CD8-positive, alpha-beta memory T cell (primary cell): ENCODE measurements around the gene LYZL6. TPM values are rescaled to one million over a fixed set of nuclear protein-coding genes. Genes with fewer than 3 reads are reported as not detected.
"Not testable (repeated sequence)": the region's sequence is repeated elsewhere in the genome, so short reads cannot be mapped to it uniquely, and the experiment has no call there.

Source experiments
- CTCF ChIA-PET: fragments of 350-600 bp; sonication (Branson Sonifier 250); formaldehyde crosslinking; loops from one replicate; lab custom pipeline; 2021; ENCODE audit warnings: antibody characterized with exemption; lab: Charles Lee
- POLR2A ChIA-PET: fragments of 350-600 bp; sonication (Branson Sonifier 250); formaldehyde crosslinking; loops from one replicate; lab custom pipeline; 2021; ENCODE audit warnings: antibody characterized with exemption; lab: Charles Lee
- DNase-seq, 5 donors: peaks; one replicate each; pipeline versions ENCODE4 v3.0.0 to v3.0.0-alpha.2; 2020 to 2022; ENCODE audit warnings: mixed read lengths in 1 of 5
- H3K27ac ChIP-seq: one replicate; pipeline ENCODE4 v1.7.0; 2013; ENCODE audit warnings: low read depth, mild to moderate bottlenecking, low read length, moderate library complexity
- H3K27me3 ChIP-seq: 2 replicates; pipeline ENCODE4 v1.7.0; 2013; ENCODE audit warnings: low read length, mild to moderate bottlenecking; ENCODE audit not compliant: insufficient read depth, poor library complexity, severe bottlenecking
- H3K36me3 ChIP-seq: 2 replicates; pipeline ENCODE4 v1.7.0; 2013; ENCODE audit warnings: mild to moderate bottlenecking, low read length, moderate library complexity; ENCODE audit not compliant: insufficient read depth
- H3K4me1 ChIP-seq: 2 replicates; pipeline ENCODE4 v1.7.0; 2013; ENCODE audit warnings: mild to moderate bottlenecking, low read length, moderate library complexity; ENCODE audit not compliant: insufficient read depth
- H3K4me3 ChIP-seq: 2 replicates; pipeline ENCODE4 v1.7.0; 2013; ENCODE audit warnings: mild to moderate bottlenecking, low read length
- H3K9me3 ChIP-seq: 2 replicates; pipeline ENCODE4 v1.7.0; 2013; ENCODE audit warnings: mild to moderate bottlenecking, low read length
- H3K27ac Mint-ChIP-seq, 8 donors: one replicate each; pipeline ENCODE4 v1.8.0; 2020 to 2021; ENCODE audit warnings: mixed read lengths in 8 of 8, mild to moderate bottlenecking in 6 of 8, inconsistent platforms in 3 of 8, moderate library complexity in 3 of 8
- H3K27me3 Mint-ChIP-seq, 2 donors: one replicate each; pipeline ENCODE4 v1.8.0; 2020 to 2021; ENCODE audit warnings: mixed read lengths in 2 of 2, mild to moderate bottlenecking in 1 of 2, moderate library complexity in 1 of 2
- H3K36me3 Mint-ChIP-seq, 3 donors: one replicate each; pipeline ENCODE4 v1.8.0; 2020 to 2021; ENCODE audit warnings: mixed read lengths in 3 of 3, inconsistent platforms in 1 of 3, mild to moderate bottlenecking in 1 of 3
- H3K4me1 Mint-ChIP-seq, 3 donors: one replicate each; pipeline ENCODE4 v1.8.0; 2020 to 2021; ENCODE audit warnings: mixed read lengths in 3 of 3, inconsistent platforms in 1 of 3, mild to moderate bottlenecking in 1 of 3
- H3K4me3 Mint-ChIP-seq, 7 donors: one replicate each; pipeline ENCODE4 v1.8.0; 2020 to 2021; ENCODE audit warnings: mixed read lengths in 7 of 7, mild to moderate bottlenecking in 6 of 7, moderate library complexity in 4 of 7, inconsistent platforms in 2 of 7
- H3K9me3 Mint-ChIP-seq, 5 donors: one replicate each; pipeline ENCODE4 v1.8.0; 2020 to 2022; ENCODE audit warnings: mixed read lengths in 5 of 5, mild to moderate bottlenecking in 3 of 5, moderate library complexity in 2 of 5, inconsistent platforms in 1 of 5
- polyA plus RNA-seq: library from polyadenylated mRNA; unstranded; fragments of 300-500 nt; fragmentation: Illumina TruSeq; gene quantifications from one replicate; pipeline ENCODE4 v1.2.3, GENCODE V29; 2021
- total RNA-seq, 2 experiments: library from RNA; stranded (reverse); gene quantifications; one replicate each; pipeline ENCODE4 v1.2.3, GENCODE V29; 2021

LYZL6 gene
- total and polyA plus RNA-seq, 3 experiments from 2014 or later: not detected

- Mint-ChIP-seq H3K4me1 (peaks cover 7 to 26% (median 10%) of the 10 kb centered on the region in 3 donors), H3K9me3 (peaks cover 0 to 1% (median 0%) of the 10 kb centered on the region in 5 donors), H3K4me3 (peak overlapping the region in 5 of 7 donors; percentile 44 to 72 (median 55)), H3K27me3 (no peaks in the 10 kb centered on the region), H3K36me3 (no peaks in the 10 kb centered on the region), H3K27ac (peak overlapping the region in 2 of 8 donors; percentile 22 to 75)
- ChIA-PET CTCF (interaction anchor here (0.7 to 4.2 kb wide), 10 partner anchors 16 to 549 kb away, joined by 3 to 13 read pairs (median 4); partner anchors contain the start of gene RDM1), POLR2A (interaction anchor here (0.6 to 1.4 kb wide), 2 partner anchors 68 to 79 kb away, joined by 3 read pairs; partner anchors contain the start of gene CCL5)
- peak; percentile 14 to 68 (median 21) for DNase-seq
- no peaks in the 10 kb centered on the region for H3K36me3 ChIP-seq
- no peaks in the 10 kb centered on the region for H3K9me3 ChIP-seq
- H3K27me3 ChIP-seq: no peaks in the 10 kb centered on the region
- H3K4me3 ChIP-seq: no peak overlapping the region
- no peak overlapping the region for H3K27ac ChIP-seq
- no peaks in the 10 kb centered on the region for H3K4me1 ChIP-seq
Measured at GRCh38 chr17:35947156-35947585, 3.7 kb upstream of the LYZL6 start.

- CTCF ChIA-PET: interaction anchor here (1.2 kb wide), 1 partner anchor 129 kb away, joined by 4 read pairs; no protein-coding TSS in a partner anchor
- no peak for DNase-seq
Measured at GRCh38 chr17:35944151-35944550, 638 bp upstream of the LYZL6 start.

GRCh38 chr17:35942588-35943186 lies 826 bp downstream of the LYZL6 start:
- POLR2A ChIA-PET: no interaction called here
- no peaks in the 10 kb centered on the region for H3K27me3 ChIP-seq
- H3K4me1 ChIP-seq: no peaks in the 10 kb centered on the region
- no peak for DNase-seq
- no peaks in the 10 kb centered on the region for H3K27me3 Mint-ChIP-seq
- H3K36me3 Mint-ChIP-seq: peaks cover 0 to 1% (median 0%) of the 10 kb centered on the region in 3 donors
- no peak overlapping the region for H3K4me3 ChIP-seq
- H3K27ac Mint-ChIP-seq: peak overlapping the region in 6 of 8 donors; percentile 4 to 84 (median 50)
- peaks cover 0 to 1% (median 0%) of the 10 kb centered on the region in 5 donors for H3K9me3 Mint-ChIP-seq
- H3K4me1 Mint-ChIP-seq: peaks cover 10 to 26% (median 11%) of the 10 kb centered on the region in 3 donors
- CTCF ChIA-PET: interaction anchor here (0.7 to 1.3 kb wide), 3 partner anchors 9 to 250 kb away, joined by 3 to 4 read pairs (median 3); no protein-coding TSS in a partner anchor
- no peak overlapping the region for H3K4me3 Mint-ChIP-seq
- no peaks in the 10 kb centered on the region for H3K9me3 ChIP-seq
- H3K27ac ChIP-seq: no peak overlapping the region
- H3K36me3 ChIP-seq: no peaks in the 10 kb centered on the region

More at GRCh38 chr17:35944151-35944550, 638 bp upstream of the LYZL6 start:
- Histone ChIP-seq H3K27me3 (no peaks in the 10 kb centered on the region), H3K9me3 (no peaks in the 10 kb centered on the region), H3K4me3 (no peak overlapping the region), H3K36me3 (no peaks in the 10 kb centered on the region), H3K27ac (no peak overlapping the region), H3K4me1 (no peaks in the 10 kb centered on the region)
- POLR2A ChIA-PET: no interaction called here
- Mint-ChIP-seq H3K9me3 (peaks cover 0 to 1% (median 0%) of the 10 kb centered on the region in 5 donors), H3K36me3 (no peaks in the 10 kb centered on the region), H3K27ac (peak overlapping the region in 1 of 8 donors; percentile 27), H3K4me1 (peaks cover 7 to 26% (median 10%) of the 10 kb centered on the region in 3 donors), H3K4me3 (no peak overlapping the region), H3K27me3 (no peaks in the 10 kb centered on the region)

- H3K27me3 Mint-ChIP-seq, H3K4me1 ChIP-seq, H3K27me3 ChIP-seq, H3K9me3 ChIP-seq, H3K36me3 Mint-ChIP-seq, H3K9me3 Mint-ChIP-seq, H3K36me3 ChIP-seq, POLR2A ChIA-PET, H3K4me3 Mint-ChIP-seq, H3K27ac ChIP-seq, DNase-seq, H3K4me3 ChIP-seq, H3K4me1 Mint-ChIP-seq: not testable (repeated sequence)
- peak overlapping the region in 1 of 8 donors; percentile 67 for H3K27ac Mint-ChIP-seq
- CTCF ChIA-PET: interaction anchor here (0.9 to 1.4 kb wide), 4 partner anchors 31 to 174 kb away, joined by 3 to 5 read pairs (median 4); no protein-coding TSS in a partner anchor
Measured at GRCh38 chr17:35938492-35938891, 5.0 kb downstream of the LYZL6 start.

- no peaks in the 10 kb centered on the region for H3K27me3 ChIP-seq
- Mint-ChIP-seq H3K27me3 (no peaks in the 10 kb centered on the region), H3K4me1 (peaks cover under 1 to 5% (median 4%) of the 10 kb centered on the region in 3 donors), H3K27ac (no peak overlapping the region), H3K9me3 (no peaks in the 10 kb centered on the region), H3K36me3 (peaks cover 0 to 1% (median 0%) of the 10 kb centered on the region in 3 donors), H3K4me3 (no peak overlapping the region)
- H3K9me3 ChIP-seq: no peaks in the 10 kb centered on the region
- H3K27ac ChIP-seq: no peak overlapping the region
- H3K4me3 ChIP-seq: no peak overlapping the region
- H3K36me3 ChIP-seq: no peaks in the 10 kb centered on the region
- no peaks in the 10 kb centered on the region for H3K4me1 ChIP-seq
- POLR2A ChIA-PET: interaction anchor here (0.9 kb wide), 1 partner anchor 40 kb away, joined by 3 read pairs; no protein-coding TSS in a partner anchor
- no peak for DNase-seq
- CTCF ChIA-PET: interaction anchor here (1.3 kb wide), 1 partner anchor 86 kb away, joined by 3 read pairs; no protein-coding TSS in a partner anchor
Measured at GRCh38 chr17:35936063-35936462, 7.5 kb downstream of the LYZL6 start.

- Histone ChIP-seq H3K27ac (no peak overlapping the region), H3K27me3 (no peaks in the 10 kb centered on the region), H3K4me3 (no peak overlapping the region), H3K4me1 (peaks cover 4% of the 10 kb centered on the region), H3K9me3 (no peaks in the 10 kb centered on the region), H3K36me3 (no peaks in the 10 kb centered on the region)
- peaks cover 0 to 2% (median 1%) of the 10 kb centered on the region in 3 donors for H3K36me3 Mint-ChIP-seq
- H3K27ac Mint-ChIP-seq: no peak overlapping the region
- ChIA-PET CTCF (interaction anchor here (0.9 kb wide), 1 partner anchor 10 kb away, joined by 3 read pairs; no protein-coding TSS in a partner anchor), POLR2A (interaction anchor here (0.7 kb wide), 1 partner anchor 96 kb away, joined by 3 read pairs; no protein-coding TSS in a partner anchor)
- no peak overlapping the region for H3K4me3 Mint-ChIP-seq
- H3K27me3 Mint-ChIP-seq: no peaks in the 10 kb centered on the region
- no peaks in the 10 kb centered on the region for H3K9me3 Mint-ChIP-seq
- H3K4me1 Mint-ChIP-seq: peaks cover 11 to 18% (median 16%) of the 10 kb centered on the region in 3 donors
- DNase-seq: no peak
Measured at GRCh38 chr17:35934760-35935159, 8.8 kb downstream of the LYZL6 start.

GRCh38 chr17:35932586-35932985 lies 10.9 kb downstream of the LYZL6 start:
- H3K9me3 ChIP-seq: no peaks in the 10 kb centered on the region
- DNase-seq: no peak
- Mint-ChIP-seq H3K36me3 (peaks cover 0 to 7% (median 0%) of the 10 kb centered on the region in 3 donors), H3K27me3 (no peaks in the 10 kb centered on the region), H3K9me3 (no peaks in the 10 kb centered on the region), H3K4me1 (peaks cover 22 to 30% (median 25%) of the 10 kb centered on the region in 3 donors), H3K4me3 (no peak overlapping the region), H3K27ac (no peak overlapping the region)
- no peak overlapping the region for H3K4me3 ChIP-seq
- H3K27me3 ChIP-seq: no peaks in the 10 kb centered on the region
- POLR2A ChIA-PET: no interaction called here
- CTCF ChIA-PET: interaction anchor here (1.0 to 2.2 kb wide), 3 partner anchors 12 to 216 kb away, joined by 3 to 8 read pairs (median 4); partner anchors contain the start of gene CCL5
- H3K36me3 ChIP-seq: no peaks in the 10 kb centered on the region
- peaks cover 6% of the 10 kb centered on the region for H3K4me1 ChIP-seq
- H3K27ac ChIP-seq: no peak overlapping the region
